ENCODE measurements around the gene FARP1.

DNA sequence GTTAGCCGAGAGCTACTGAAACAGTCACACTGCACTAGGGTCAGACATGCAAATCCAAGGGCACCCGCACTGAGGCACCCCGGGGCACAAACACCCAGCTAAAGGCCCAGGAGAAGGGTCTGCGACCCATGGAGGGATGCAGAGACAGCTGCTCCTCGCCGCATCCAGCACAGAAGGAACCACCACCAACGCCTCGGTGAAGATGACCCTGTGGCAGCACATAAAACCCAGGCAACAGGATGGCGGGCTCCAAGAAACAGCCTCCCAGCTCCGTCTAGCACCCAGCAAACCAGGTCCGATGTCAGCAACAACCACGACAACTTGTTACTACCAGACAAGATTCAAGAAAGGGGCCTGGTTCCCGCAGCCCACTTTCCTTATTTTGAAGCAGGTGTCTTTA is 351.9 kb downstream of the FARP1 start:
- TF ChIP-seq, protein P1, sequence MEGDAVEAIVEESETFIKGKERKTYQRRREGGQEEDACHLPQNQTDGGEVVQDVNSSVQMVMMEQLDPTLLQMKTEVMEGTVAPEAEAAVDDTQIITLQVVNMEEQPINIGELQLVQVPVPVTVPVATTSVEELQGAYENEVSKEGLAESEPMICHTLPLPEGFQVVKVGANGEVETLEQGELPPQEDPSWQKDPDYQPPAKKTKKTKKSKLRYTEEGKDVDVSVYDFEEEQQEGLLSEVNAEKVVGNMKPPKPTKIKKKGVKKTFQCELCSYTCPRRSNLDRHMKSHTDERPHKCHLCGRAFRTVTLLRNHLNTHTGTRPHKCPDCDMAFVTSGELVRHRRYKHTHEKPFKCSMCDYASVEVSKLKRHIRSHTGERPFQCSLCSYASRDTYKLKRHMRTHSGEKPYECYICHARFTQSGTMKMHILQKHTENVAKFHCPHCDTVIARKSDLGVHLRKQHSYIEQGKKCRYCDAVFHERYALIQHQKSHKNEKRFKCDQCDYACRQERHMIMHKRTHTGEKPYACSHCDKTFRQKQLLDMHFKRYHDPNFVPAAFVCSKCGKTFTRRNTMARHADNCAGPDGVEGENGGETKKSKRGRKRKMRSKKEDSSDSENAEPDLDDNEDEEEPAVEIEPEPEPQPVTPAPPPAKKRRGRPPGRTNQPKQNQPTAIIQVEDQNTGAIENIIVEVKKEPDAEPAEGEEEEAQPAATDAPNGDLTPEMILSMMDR (IDR thresholded peaks at IDR 0.05), result no peak
- TF ChIP-seq POLR2A (IDR thresholded peaks at IDR 0.05), result no peak
